Kidney (tissue), 14 donors: ENCODE data around the gene DEXI. TPM values are rescaled to one million over a fixed set of nuclear protein-coding genes. Genes with fewer than 3 reads are reported as not detected.

Source experiments
- DNase-seq, 5 donors: peaks; one replicate each; pipeline ENCODE4 v3.0.0-alpha.2; 2013 to 2020
- FAIRE-seq: peaks from 2 replicates; lab custom pipeline; 2012; peaks lifted over from hg19 to GRCh38; lab: Jason Lieb, UNC
- H3K27ac ChIP-seq, 2 donors: one replicate each; pipeline ENCODE4 v1.7.0; 2013; ENCODE audit warnings: low read depth in 2 of 2, low read length in 2 of 2, inconsistent platforms in 1 of 2
- H3K27me3 ChIP-seq: one replicate; pipeline ENCODE4 v1.7.1; 2013; ENCODE audit warnings: low read length, inconsistent platforms; ENCODE audit not compliant: control insufficient read depth, insufficient read depth
- H3K36me3 ChIP-seq, 3 donors: one replicate each; pipeline versions ENCODE4 v1.7.0 to v1.7.1; 2013; ENCODE audit warnings: low read length in 3 of 3, control low read depth in 1 of 3, inconsistent platforms in 1 of 3; ENCODE audit not compliant: insufficient read depth in 3 of 3, control insufficient read depth in 2 of 3
- H3K4me1 ChIP-seq, 3 donors: one replicate each; pipeline versions ENCODE4 v1.7.0 to v1.7.1; 2013; ENCODE audit warnings: low read length in 3 of 3, inconsistent platforms in 1 of 3, low read depth in 1 of 3; ENCODE audit not compliant: control insufficient read depth in 2 of 3, insufficient read depth in 2 of 3
- H3K4me3 ChIP-seq, 3 donors: one replicate each; pipeline versions ENCODE4 v1.7.0 to v1.8.1; 2013; ENCODE audit warnings: low read length in 3 of 3, control low read depth in 1 of 3, inconsistent platforms in 1 of 3
- H3K9ac ChIP-seq, 3 donors: one replicate each; pipeline versions ENCODE4 v1.7.0 to v1.7.1; 2013; ENCODE audit warnings: low read length in 3 of 3, control low read depth in 1 of 3, inconsistent platforms in 1 of 3
- H3K9me3 ChIP-seq, 3 donors: one replicate each; pipeline versions ENCODE4 v1.7.0 to v1.7.1; 2013; ENCODE audit warnings: low read length in 3 of 3, control low read depth in 1 of 3, inconsistent platforms in 1 of 3; ENCODE audit not compliant: control insufficient read depth in 2 of 3, insufficient read depth in 1 of 3
- CTCF ChIP-seq: IDR thresholded peaks from 3 replicates; pipeline ENCODE4 v1.5.1; 2012; ENCODE audit warnings: mild to moderate bottlenecking, moderate library complexity, borderline replicate concordance; ENCODE audit not compliant: insufficient read depth; ENCODE audit errors: extremely low read depth
- intact Hi-C: fragments of 100-400 bp; cut with DNase I; formaldehyde crosslinking; loops from one replicate; pipeline ENCODE4 v1.11.1; 2022
- polyA plus RNA-seq: library from polyadenylated mRNA; stranded (reverse); fragments of 350-450 nt; fragmentation: Illumina TruSeq; extraction: RNeasy Lipid Tissue Mini Kit (QIAGEN cat#74804); gene quantifications from one replicate; pipeline ENCODE4 v1.2.3, GENCODE V29; 2014; ENCODE audit warnings: low read depth, low replicate concordance; ENCODE audit not compliant: insufficient read depth
- total RNA-seq: library from RNA; stranded (reverse); fragmentation: NEBNext Ultra II Directional; extraction: Animal tissue kit (Norgen Biotek cat#: 25700); gene quantifications from one replicate; pipeline ENCODE4 v1.2.1, GENCODE V29; 2021
- donor health status: control.
- donor health status: control.
- donor health status: control.
- donor health status: control.
- donor health status: control.
- donor health status: DM: yes; HTN: yes; CAD: no.
- donor health status: Normal renal cell carcinoma (clear cell type).

DEXI gene
- total and polyA plus RNA-seq, 2 donors from 2014 or later: 31.0 to 46.2 TPM

- no peak overlapping the region for H3K27ac ChIP-seq
- peaks cover 2 to 10% (median 8%) of the 10 kb centered on the region in 3 donors for H3K36me3 ChIP-seq
- no peak for TF ChIP-seq CTCF
- H3K9ac ChIP-seq: no peak overlapping the region
- intact Hi-C loops: no loop called here
- H3K4me3 ChIP-seq: no peak overlapping the region
- no peaks in the 10 kb centered on the region for H3K27me3 ChIP-seq
- DNase-seq (no peak), FAIRE-seq (no peak)
- no peaks in the 10 kb centered on the region for H3K9me3 ChIP-seq
- peaks cover 0 to 35% (median 27%) of the 10 kb centered on the region in 3 donors for H3K4me1 ChIP-seq
These were observed 7.8 kb downstream of the DEXI start for GRCh38 chr16:10934325-10935107.

- Histone ChIP-seq H3K36me3 (peaks cover 2 to 12% (median 10%) of the 10 kb centered on the region in 3 donors), H3K4me1 (peaks cover 0 to 29% (median 21%) of the 10 kb centered on the region in 3 donors), H3K9me3 (no peaks in the 10 kb centered on the region), H3K27me3 (no peaks in the 10 kb centered on the region), H3K4me3 (no peak overlapping the region), H3K27ac (no peak overlapping the region), H3K9ac (no peak overlapping the region)
- TF ChIP-seq CTCF: no peak
- no peak for DNase-seq
- FAIRE-seq: no peak
- intact Hi-C loops: no loop called here
These were observed 8.4 kb downstream of the DEXI start for GRCh38 chr16:10933865-10934264.

- no peak overlapping the region for H3K4me3 ChIP-seq
- peaks cover 0 to 22% (median 13%) of the 10 kb centered on the region in 3 donors for H3K4me1 ChIP-seq
- H3K9ac ChIP-seq: no peak overlapping the region
- DNase-seq: no peak
- H3K36me3 ChIP-seq: peaks cover 2 to 19% (median 13%) of the 10 kb centered on the region in 3 donors
- no peak for TF ChIP-seq CTCF
- H3K27me3 ChIP-seq: no peaks in the 10 kb centered on the region
- FAIRE-seq: no peak
- H3K27ac ChIP-seq: no peak overlapping the region
- H3K9me3 ChIP-seq: no peaks in the 10 kb centered on the region
- intact Hi-C loops: no loop called here
These were observed 9.1 kb downstream of the DEXI start for GRCh38 chr16:10932959-10933710.
